Liver (tissue), 9 donors: Measurements from ENCODE around the gene ELK1. TPM values are rescaled to one million over a fixed set of nuclear protein-coding genes. Genes with fewer than 3 reads are reported as not detected.

Experiments
- DNase-seq: peaks from one replicate; pipeline ENCODE4 v3.0.0-alpha.2; 2017; ENCODE audit warnings: low spot score
- H3K27ac ChIP-seq, 2 donors: one replicate each; pipeline ENCODE4 v1.7.0; 2013; ENCODE audit warnings: inconsistent platforms in 2 of 2, low read length in 2 of 2, control low read depth in 1 of 2, low read depth in 1 of 2, mild to moderate bottlenecking in 1 of 2
- H3K27me3 ChIP-seq, 4 donors: one replicate each; pipeline versions ENCODE4 v1.6.1 to v1.7.0; 2013; ENCODE audit warnings: low read length in 3 of 4, inconsistent platforms in 1 of 4, mild to moderate bottlenecking in 1 of 4, moderate library complexity in 1 of 4; ENCODE audit not compliant: control insufficient read depth in 4 of 4, insufficient read depth in 4 of 4
- H3K36me3 ChIP-seq, 4 donors: one replicate each; pipeline versions ENCODE4 v1.6.1 to v1.7.0; 2013; ENCODE audit warnings: low read length in 3 of 4, mild to moderate bottlenecking in 3 of 4, low read depth in 1 of 4, moderate library complexity in 1 of 4; ENCODE audit not compliant: control insufficient read depth in 4 of 4, insufficient read depth in 3 of 4
- H3K4me1 ChIP-seq, 4 donors: one replicate each; pipeline versions ENCODE4 v1.6.1 to v1.7.0; 2013; ENCODE audit warnings: low read length in 3 of 4, mild to moderate bottlenecking in 3 of 4, moderate library complexity in 1 of 4; ENCODE audit not compliant: control insufficient read depth in 4 of 4, insufficient read depth in 4 of 4
- H3K4me3 ChIP-seq, 3 donors: one replicate each; pipeline versions ENCODE4 v1.6.1 to v1.7.0; 2013; ENCODE audit warnings: low read length in 3 of 3, control low read depth in 1 of 3, low read depth in 1 of 3, mild to moderate bottlenecking in 1 of 3
- H3K9ac ChIP-seq, 2 donors: one replicate each; pipeline ENCODE4 v1.7.0; 2013; ENCODE audit warnings: low read length in 2 of 2, mild to moderate bottlenecking in 2 of 2, moderate library complexity in 2 of 2, control low read depth in 1 of 2, low read depth in 1 of 2
- H3K9me3 ChIP-seq, 4 donors: one replicate each; pipeline versions ENCODE4 v1.6.1 to v1.7.0; 2013; ENCODE audit warnings: low read length in 3 of 4; ENCODE audit not compliant: control insufficient read depth in 4 of 4
- ATF3 ChIP-seq: IDR thresholded peaks from 2 replicates; pipeline ENCODE4 v1.6.1; 2016; ENCODE audit warnings: antibody characterized with exemption
- CTCF ChIP-seq: fragments of 150-350 bp; IDR thresholded peaks from 2 replicates; pipeline ENCODE4 v1.5.1; 2017; ENCODE audit warnings: improper control_type of control experiment, low read depth, low read length; ENCODE audit not compliant: missing input control
- EGR1 ChIP-seq, 2 donors: IDR thresholded peaks; 2 replicates each; pipeline ENCODE4 v1.6.1; 2016 to 2018; ENCODE audit warnings: antibody characterized with exemption in 2 of 2, low read depth in 2 of 2
- FOXA2 ChIP-seq: IDR thresholded peaks from 2 replicates; pipeline ENCODE4 v1.6.1; 2016; ENCODE audit warnings: antibody characterized with exemption
- HNF4A ChIP-seq, 2 donors: conservative IDR thresholded peaks; 2 replicates each; pipeline ENCODE4 v1.6.1; 2016; ENCODE audit warnings: antibody characterized with exemption in 2 of 2, mild to moderate bottlenecking in 2 of 2
- HNF4G ChIP-seq: IDR thresholded peaks from 2 replicates; pipeline ENCODE4 v1.6.1; 2016; ENCODE audit warnings: antibody characterized with exemption
- JUND ChIP-seq, 2 donors: IDR thresholded peaks; 2 replicates each; pipeline ENCODE4 v1.6.1; 2016; ENCODE audit warnings: antibody characterized with exemption in 2 of 2
- MAX ChIP-seq: IDR thresholded peaks from 2 replicates; pipeline ENCODE4 v1.6.1; 2016; ENCODE audit warnings: antibody characterized with exemption
- NR2F2 ChIP-seq: IDR thresholded peaks from 2 replicates; pipeline ENCODE4 v1.6.1; 2016; ENCODE audit warnings: antibody characterized with exemption
- RAD21 ChIP-seq, 2 donors: IDR thresholded peaks; 2 replicates each; pipeline ENCODE4 v1.6.1; 2016; ENCODE audit warnings: antibody characterized with exemption in 2 of 2, mild to moderate bottlenecking in 2 of 2
- REST ChIP-seq: IDR thresholded peaks from 2 replicates; pipeline ENCODE4 v1.6.1; 2016; ENCODE audit warnings: antibody characterized with exemption, mild to moderate bottlenecking
- RXRA ChIP-seq, 2 donors: IDR thresholded peaks; 2 replicates each; pipeline ENCODE4 v1.6.1; 2017 to 2018; ENCODE audit warnings: antibody characterized with exemption in 2 of 2, mild to moderate bottlenecking in 1 of 2
- TAF1 ChIP-seq: conservative IDR thresholded peaks from 2 replicates; pipeline ENCODE4 v1.6.1; 2016; ENCODE audit warnings: antibody characterized with exemption, mild to moderate bottlenecking
- ZBTB33 ChIP-seq: IDR thresholded peaks from 2 replicates; pipeline ENCODE4 v1.6.1; 2016; ENCODE audit warnings: antibody characterized with exemption
- WGBS: extraction: QIAGEN DNeasy Blood & Tissue Kit; methylation state at CpG from one replicate; pipeline ENCODE4 v1.1.7; 2013; 5-methylcytosine and 5-hydroxymethylcytosine counted together
- polyA plus RNA-seq, 2 donors: library from polyadenylated mRNA; stranded (reverse) in 1 of 2; unstranded in 1 of 2; fragments of 200-250 nt in 1 of 2; fragments of >200 nt in 1 of 2; fragmentation: Nextera tagmentation in 1 of 2; extraction: Ambion mirVana in 1 of 2; gene quantifications; one replicate each; pipeline versions ENCODE4 v1.2.1 to v1.2.3, GENCODE V29; 2013 to 2015
- total RNA-seq, 2 donors: library from RNA; depleted of rRNA; stranded (reverse); fragments of >200 nt; gene quantifications; one replicate each; pipeline ENCODE4 v1.2.3, GENCODE V29; 2014
- donor health status: healthy.
- donor health status: healthy.
- donor health status: healthy.
- donor health status: healthy.
- donor health status: healthy.

The ELK1 gene
- total and polyA plus RNA-seq, 4 donors: 6.2 to 20.2 (median 11.6) TPM

- Histone ChIP-seq H3K4me1 (peaks cover 3 to 36% (median 12%) of the 10 kb centered on the region in 4 donors), H3K9me3 (peaks cover 0 to 2% (median 1%) of the 10 kb centered on the region in 4 donors), H3K27ac (peak overlapping the region in 1 of 2 donors; percentile 12), H3K36me3 (peaks cover 0 to 20% (median 13%) of the 10 kb centered on the region in 4 donors), H3K4me3 (no peak overlapping the region), H3K9ac (no peak overlapping the region), H3K27me3 (no peaks in the 10 kb centered on the region)
- DNase-seq: no peak
- 77% methylated on average over 12 of the region's 12 CpGs for WGBS
- TF ChIP-seq HNF4G: no peak
- TF ChIP-seq NR2F2: no peak
- TF ChIP-seq TAF1: no peak
- TF ChIP-seq MAX: no peak
- TF ChIP-seq EGR1 (IDR thresholded peaks at IDR 0.05; ENCODE audit: low read depth in 2 of 2): no peak
- peak in 1 of 2 donors; percentile 62 for TF ChIP-seq RAD21 (IDR thresholded peaks at IDR 0.05)
- no peak for TF ChIP-seq FOXA2
- TF ChIP-seq ATF3: no peak
- TF ChIP-seq RXRA (IDR thresholded peaks at IDR 0.05): no peak
- no peak for TF ChIP-seq JUND (IDR thresholded peaks at IDR 0.05)
- TF ChIP-seq ZBTB33: no peak
- TF ChIP-seq CTCF: peak; percentile 18
- TF ChIP-seq REST: no peak
- TF ChIP-seq HNF4A (conservative IDR thresholded peaks at IDR 0.05): no peak
Measured at GRCh38 chrX:47644557-47645091, 5.7 kb downstream of the ELK1 start.

GRCh38 chrX:47643926-47644325, 6.4 kb downstream of the ELK1 start:
- no peak overlapping the region for H3K9ac ChIP-seq
- peaks cover 2 to 27% (median 17%) of the 10 kb centered on the region in 4 donors for H3K36me3 ChIP-seq
- H3K4me1 ChIP-seq: peaks cover 3 to 31% (median 11%) of the 10 kb centered on the region in 4 donors
- 24% methylated on average over 2 of the region's 2 CpGs for whole genome bisulfite sequencing
- no peaks in the 10 kb centered on the region for H3K27me3 ChIP-seq
- TF ChIP-seq RAD21 (IDR thresholded peaks at IDR 0.05): peak; percentile 68 to 76
- TF ChIP-seq MAX: no peak
- peak; percentile 33 for TF ChIP-seq CTCF
- peak overlapping the region in 1 of 2 donors; percentile 37 for H3K27ac ChIP-seq
- peaks cover 0 to 6% (median 1%) of the 10 kb centered on the region in 4 donors for H3K9me3 ChIP-seq
- no peak overlapping the region for H3K4me3 ChIP-seq
- DNase-seq: no peak
